HepG2 (cell line): ENCODE measurements around the gene SYNDIG1. TPM values are rescaled to one million over a fixed set of nuclear protein-coding genes. Genes with fewer than 3 reads are reported as not detected.

Experiments
- ATAC-seq: fragments of 200-7000 bp; cut with Tn5 transposase; 3 replicates; pipeline ENCODE4 v1.9.1; 2020; ENCODE audit warnings: mild to moderate bottlenecking, moderate library complexity
- BruUV-seq: library from RNA; stranded (reverse); fragments of 400-500 nt; replicated peaks from 2 replicates; lab custom pipeline; 2021; lab: Mats Ljungman, UMichigan
- CTCF ChIA-PET: fragments of 300-600 bp; formaldehyde crosslinking; extraction: SDS; loops from one replicate; lab custom pipeline; 2021; ENCODE audit warnings: low total read pairs, inconsistent platforms, low intra/inter-chr PET ratio; lab: Yijun Ruan, JAX
- POLR2A ChIA-PET: fragments of 350-600 bp; sonication (Branson Sonifier 250); formaldehyde crosslinking; loops from one replicate; lab custom pipeline; 2020; ENCODE audit warnings: antibody characterized with exemption, inconsistent platforms; lab: Yijun Ruan, JAX
- DNase-seq: peaks from one replicate; pipeline ENCODE4 v3.0.0-alpha.2; 2015; ENCODE audit warnings: low spot score
- FAIRE-seq: peaks from 3 replicates; lab custom pipeline; 2011; peaks lifted over from hg19 to GRCh38; lab: Jason Lieb, UNC
- H2AFZ ChIP-seq: one replicate; pipeline ENCODE4 v1.6.1; 2011; ENCODE audit warnings: low read length, inconsistent platforms
- H3K27ac ChIP-seq: fragments of 300-600 bp; 3 replicates; pipeline ENCODE4 v1.8.0; 2011; ENCODE audit warnings: mixed run types, mild to moderate bottlenecking, mixed read lengths, low read length, inconsistent platforms; ENCODE audit not compliant: insufficient read depth; ENCODE audit errors: extremely low read length
- H3K27me3 ChIP-seq, 2 experiments: fragments of 200-600 bp in 1 of 2; 2 replicates in 1 of 2; 3 replicates in 1 of 2; pipeline versions ENCODE4 v1.6.0 to v1.8.0; 2011; ENCODE audit warnings: low read length in 2 of 2, mild to moderate bottlenecking in 2 of 2, moderate library complexity in 2 of 2, inconsistent platforms in 1 of 2; ENCODE audit not compliant: insufficient read depth in 2 of 2, control insufficient read depth in 1 of 2
- H3K36me3 ChIP-seq, 2 experiments: fragments of 200-600 bp in 1 of 2; replicated peaks in 1 of 2; 2 replicates in 1 of 2; 3 replicates in 1 of 2; pipeline versions ENCODE4 v1.5.1 to v1.8.0; 2011; ENCODE audit warnings: low read length in 2 of 2, inconsistent platforms in 1 of 2; ENCODE audit not compliant: insufficient read depth in 2 of 2, control insufficient read depth in 1 of 2
- H3K4me1 ChIP-seq: 2 replicates; pipeline ENCODE4 v1.5.1; 2012; ENCODE audit warnings: low read length, inconsistent platforms; ENCODE audit not compliant: insufficient read depth
- H3K4me2 ChIP-seq: 2 replicates; pipeline ENCODE4 v1.6.0; 2011; ENCODE audit warnings: low read depth, low read length, inconsistent platforms
- H3K4me3 ChIP-seq, 3 experiments: fragments of 200-600 bp in 1 of 3; sonication (generic), shearing (Covaris generic) in 1 of 3; replicated peaks in 1 of 3; 2 replicates each; pipeline ENCODE4 v1.5.1; 2011 to 2016; ENCODE audit warnings: low read length in 3 of 3, inconsistent platforms in 2 of 3, low read depth in 2 of 3, mild to moderate bottlenecking in 2 of 3, control low read depth in 1 of 3, mixed read lengths in 1 of 3; ENCODE audit not compliant: insufficient read depth in 1 of 3
- H3K79me2 ChIP-seq: one replicate; pipeline ENCODE4 v1.6.1; 2011; ENCODE audit warnings: low read length, inconsistent platforms; ENCODE audit not compliant: insufficient read depth
- H3K9ac ChIP-seq: 2 replicates; pipeline ENCODE4 v1.6.0; 2011; ENCODE audit warnings: mild to moderate bottlenecking, low read depth, low read length, inconsistent platforms; ENCODE audit not compliant: insufficient read depth
- H3K9me3 ChIP-seq: 2 replicates; pipeline ENCODE4 v1.5.1; 2012; ENCODE audit warnings: mild to moderate bottlenecking, low read length
- H4K20me1 ChIP-seq: 2 replicates; pipeline ENCODE4 v1.6.0; 2011; ENCODE audit warnings: inconsistent platforms, mild to moderate bottlenecking, low read length, moderate library complexity; ENCODE audit not compliant: insufficient read depth
- HNF4A ChIP-seq: sonication (generic); formaldehyde crosslinking; IDR thresholded peaks from 2 replicates; pipeline ENCODE4 v1.4.0; 2020; ENCODE audit warnings: missing genetic modification reagents
- ZNF224 ChIP-seq: sonication (generic); formaldehyde crosslinking; IDR thresholded peaks from 2 replicates; pipeline ENCODE4 v1.5.0; 2020; ENCODE audit warnings: mild to moderate bottlenecking, missing genetic modification reagents
- ZNF713 ChIP-seq: sonication (generic); formaldehyde crosslinking; IDR thresholded peaks from 2 replicates; pipeline ENCODE4 v1.4.0; 2020; ENCODE audit warnings: mild to moderate bottlenecking, missing genetic modification reagents
- ZNF775 ChIP-seq: sonication (generic); formaldehyde crosslinking; IDR thresholded peaks from 2 replicates; pipeline ENCODE4 v1.4.0; 2020; ENCODE audit warnings: missing genetic modification reagents, mild to moderate bottlenecking, moderate library complexity, borderline replicate concordance
- WGBS: methylation state at CpG from one replicate; pipeline ENCODE4 v1.1.6; 2017; ENCODE audit warnings: low lambda C conversion rate; 5-methylcytosine and 5-hydroxymethylcytosine counted together
- in situ Hi-C: cut with HindIII; loops from 2 replicates; pipeline ENCODE4 v1.10.0; 2017; ENCODE audit warnings: low pct_unique_long_range_greater_than_20kb; ENCODE audit not compliant: extremely low pct_ligation_motif_present
- intact Hi-C: fragments of 100-400 bp; cut with micrococcal nuclease; formaldehyde crosslinking; loops from one replicate; pipeline ENCODE4 v1.10.0; 2022; ENCODE audit not compliant: unreplicated experiment
- polyA plus RNA-seq, 8 experiments: library from polyadenylated mRNA; depleted of rRNA in 3 of 8; stranded (reverse) in 7 of 8; unstranded in 1 of 8; fragments of >200 nt; fragmentation: Illumina TruSeq in 4 of 8; extraction: Trizol in 4 of 8; gene quantifications; 2 replicates each; pipeline versions ENCODE4 v1.2.1 to v1.2.3, GENCODE V29; 2011 to 2016; ENCODE audit warnings: low read depth in 4 of 8, missing spikeins in 1 of 8, mixed read lengths in 1 of 8; ENCODE audit not compliant: insufficient read depth in 1 of 8
- total RNA-seq, 5 experiments: library from RNA; depleted of rRNA; stranded (reverse); fragments of >200 nt; fragmentation: Illumina TruSeq; extraction: Trizol; gene quantifications; 2 replicates each; pipeline ENCODE4 v1.2.3, GENCODE V29; 2016; ENCODE audit warnings: low read depth in 1 of 5
- TF ChIP-seq, protein P1 (sequence below): conservative IDR thresholded peaks from 2 replicates; pipeline ENCODE4 v1.6.1; 2018; ENCODE audit warnings: missing genetic modification reagents
- TF ChIP-seq, protein P2 (sequence below): sonication (generic); formaldehyde crosslinking; IDR thresholded peaks from one replicate; pipeline ENCODE4 v1.5.1; 2020; ENCODE audit warnings: mild to moderate bottlenecking, missing genetic modification reagents; ENCODE audit errors: not compliant biosample characterization
- TF ChIP-seq, protein P3 (sequence below), 2 experiments: sonication (generic) in 1 of 2; formaldehyde crosslinking in 1 of 2; IDR thresholded peaks; 2 replicates each; pipeline versions ENCODE4 v1.6.1 to v1.9.0; 2014 to 2022; ENCODE audit warnings: antibody characterized with exemption in 1 of 2, borderline replicate concordance in 1 of 2, inconsistent platforms in 1 of 2, low read depth in 1 of 2, missing genetic modification reagents in 1 of 2

Gene SYNDIG1
- total and polyA plus RNA-seq, 2 of the 13 experiments (the other 11 are each of a cell fraction or from before 2014, with no cell fraction given): not detected

DNA sequence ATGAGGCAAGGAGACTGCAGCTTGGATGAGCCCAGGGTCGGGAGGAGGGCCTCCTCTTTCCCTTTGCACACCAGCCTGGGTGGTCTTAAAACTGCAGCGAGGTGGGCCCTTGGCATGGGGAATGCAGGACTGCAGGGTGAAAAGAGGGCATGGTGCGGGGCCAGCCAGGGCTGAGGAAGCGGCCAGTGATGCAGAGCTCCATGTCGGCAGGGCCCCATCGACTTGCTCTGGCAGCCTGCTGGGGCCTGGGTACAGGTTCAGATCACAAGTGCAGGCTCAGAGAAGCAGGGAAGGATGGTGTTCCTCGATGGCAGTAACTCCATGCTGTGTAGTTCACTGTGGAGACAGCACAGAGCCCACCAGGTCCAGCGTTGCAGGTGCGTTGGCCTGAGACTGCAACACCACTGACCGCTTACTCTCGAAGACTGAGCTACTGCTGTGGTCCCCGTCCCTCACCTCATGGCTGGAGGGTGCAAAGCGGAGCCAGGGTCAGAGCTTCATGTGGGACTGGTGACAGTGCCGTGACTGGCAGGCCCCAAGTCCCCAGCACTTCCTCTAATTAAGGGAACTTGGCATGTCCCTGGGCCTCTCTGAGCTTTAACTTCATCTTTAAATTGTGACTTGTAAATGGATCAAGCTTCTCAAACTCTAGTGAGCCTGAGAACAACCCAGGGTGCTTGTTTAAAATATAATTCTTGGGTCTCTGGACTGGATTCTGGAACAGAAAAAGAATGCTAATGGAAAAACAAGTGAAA lies 223.2 kb downstream of the SYNDIG1 start:
- H3K36me3 ChIP-seq: no peaks in the 10 kb centered on the region
- H3K4me2 ChIP-seq: no peak overlapping the region
- peaks cover 4% of the 10 kb centered on the region; the same call in 1 of the 2 replicates for H3K9me3 ChIP-seq
- no peak overlapping the region for H3K4me3 ChIP-seq
- no peak overlapping the region for H3K9ac ChIP-seq
- no peak for FAIRE-seq
- H2AFZ ChIP-seq: no peak overlapping the region
- H3K27ac ChIP-seq: no peak overlapping the region
- no peak for DNase-seq
- 26% methylated on average over 9 of the region's 14 CpGs for WGBS
- in situ Hi-C loops (no loop called here), intact Hi-C loops (no loop called here)
- CTCF ChIA-PET: no interaction called here
- H3K27me3 ChIP-seq: peaks cover 12 to 53% of the 10 kb centered on the region in 2 experiments; a peak in 3 of 5 replicates
- no peak for ATAC-seq
- no peaks in the 10 kb centered on the region for H3K79me2 ChIP-seq
- BruUV-seq: no TSS peak
- no peaks in the 10 kb centered on the region for H4K20me1 ChIP-seq
- POLR2A ChIA-PET: no interaction called here
- H3K4me1 ChIP-seq: no peaks in the 10 kb centered on the region
- TF ChIP-seq, protein P1, sequence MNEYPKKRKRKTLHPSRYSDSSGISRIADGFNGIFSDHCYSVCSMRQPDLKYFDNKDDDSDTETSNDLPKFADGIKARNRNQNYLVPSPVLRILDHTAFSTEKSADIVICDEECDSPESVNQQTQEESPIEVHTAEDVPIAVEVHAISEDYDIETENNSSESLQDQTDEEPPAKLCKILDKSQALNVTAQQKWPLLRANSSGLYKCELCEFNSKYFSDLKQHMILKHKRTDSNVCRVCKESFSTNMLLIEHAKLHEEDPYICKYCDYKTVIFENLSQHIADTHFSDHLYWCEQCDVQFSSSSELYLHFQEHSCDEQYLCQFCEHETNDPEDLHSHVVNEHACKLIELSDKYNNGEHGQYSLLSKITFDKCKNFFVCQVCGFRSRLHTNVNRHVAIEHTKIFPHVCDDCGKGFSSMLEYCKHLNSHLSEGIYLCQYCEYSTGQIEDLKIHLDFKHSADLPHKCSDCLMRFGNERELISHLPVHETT (CRISPR knock-in tag): no peak
- TF ChIP-seq, protein P2, sequence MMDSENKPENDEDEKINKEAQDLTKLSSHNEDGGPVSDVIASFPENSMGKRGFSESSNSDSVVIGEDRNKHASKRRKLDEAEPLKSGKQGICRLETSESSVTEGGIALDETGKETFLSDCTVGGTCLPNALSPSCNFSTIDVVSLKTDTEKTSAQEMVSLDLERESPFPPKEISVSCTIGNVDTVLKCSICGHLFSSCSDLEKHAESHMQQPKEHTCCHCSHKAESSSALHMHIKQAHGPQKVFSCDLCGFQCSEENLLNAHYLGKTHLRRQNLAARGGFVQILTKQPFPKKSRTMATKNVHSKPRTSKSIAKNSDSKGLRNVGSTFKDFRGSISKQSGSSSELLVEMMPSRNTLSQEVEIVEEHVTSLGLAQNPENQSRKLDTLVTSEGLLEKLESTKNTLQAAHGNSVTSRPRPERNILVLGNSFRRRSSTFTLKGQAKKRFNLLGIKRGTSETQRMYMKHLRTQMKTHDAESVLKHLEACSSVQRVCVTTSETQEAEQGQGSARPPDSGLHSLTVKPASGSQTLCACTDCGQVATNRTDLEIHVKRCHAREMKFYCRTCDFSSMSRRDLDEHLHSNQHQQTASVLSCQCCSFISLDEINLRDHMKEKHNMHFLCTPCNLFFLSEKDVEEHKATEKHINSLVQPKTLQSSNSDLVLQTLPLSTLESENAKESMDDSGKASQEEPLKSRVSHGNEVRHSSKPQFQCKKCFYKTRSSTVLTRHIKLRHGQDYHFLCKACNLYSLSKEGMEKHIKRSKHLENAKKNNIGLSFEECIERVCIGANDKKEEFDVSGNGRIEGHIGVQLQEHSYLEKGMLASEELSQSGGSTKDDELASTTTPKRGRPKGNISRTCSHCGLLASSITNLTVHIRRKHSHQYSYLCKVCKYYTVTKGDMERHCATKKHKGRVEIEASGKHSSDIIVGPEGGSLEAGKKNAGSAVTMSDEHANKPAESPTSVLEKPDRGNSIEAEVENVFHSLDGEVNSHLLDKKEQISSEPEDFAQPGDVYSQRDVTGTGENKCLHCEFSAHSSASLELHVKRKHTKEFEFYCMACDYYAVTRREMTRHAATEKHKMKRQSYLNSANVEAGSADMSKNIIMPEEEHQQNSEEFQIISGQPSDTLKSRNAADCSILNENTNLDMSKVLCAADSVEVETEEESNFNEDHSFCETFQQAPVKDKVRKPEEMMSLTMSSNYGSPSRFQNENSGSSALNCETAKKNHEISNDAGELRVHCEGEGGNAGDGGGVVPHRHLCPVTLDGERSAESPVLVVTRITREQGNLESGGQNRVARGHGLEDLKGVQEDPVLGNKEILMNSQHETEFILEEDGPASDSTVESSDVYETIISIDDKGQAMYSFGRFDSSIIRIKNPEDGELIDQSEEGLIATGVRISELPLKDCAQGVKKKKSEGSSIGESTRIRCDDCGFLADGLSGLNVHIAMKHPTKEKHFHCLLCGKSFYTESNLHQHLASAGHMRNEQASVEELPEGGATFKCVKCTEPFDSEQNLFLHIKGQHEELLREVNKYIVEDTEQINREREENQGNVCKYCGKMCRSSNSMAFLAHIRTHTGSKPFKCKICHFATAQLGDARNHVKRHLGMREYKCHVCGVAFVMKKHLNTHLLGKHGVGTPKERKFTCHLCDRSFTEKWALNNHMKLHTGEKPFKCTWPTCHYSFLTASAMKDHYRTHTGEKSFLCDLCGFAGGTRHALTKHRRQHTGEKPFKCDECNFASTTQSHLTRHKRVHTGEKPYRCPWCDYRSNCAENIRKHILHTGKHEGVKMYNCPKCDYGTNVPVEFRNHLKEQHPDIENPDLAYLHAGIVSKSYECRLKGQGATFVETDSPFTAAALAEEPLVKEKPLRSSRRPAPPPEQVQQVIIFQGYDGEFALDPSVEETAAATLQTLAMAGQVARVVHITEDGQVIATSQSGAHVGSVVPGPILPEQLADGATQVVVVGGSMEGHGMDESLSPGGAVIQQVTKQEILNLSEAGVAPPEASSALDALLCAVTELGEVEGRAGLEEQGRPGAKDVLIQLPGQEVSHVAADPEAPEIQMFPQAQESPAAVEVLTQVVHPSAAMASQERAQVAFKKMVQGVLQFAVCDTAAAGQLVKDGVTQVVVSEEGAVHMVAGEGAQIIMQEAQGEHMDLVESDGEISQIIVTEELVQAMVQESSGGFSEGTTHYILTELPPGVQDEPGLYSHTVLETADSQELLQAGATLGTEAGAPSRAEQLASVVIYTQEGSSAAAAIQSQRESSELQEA (CRISPR knock-in tag): no peak
- TF ChIP-seq HNF4A (no peak), ZNF713 (CRISPR knock-in tag) (no peak), ZNF775 (CRISPR knock-in tag) (no peak), ZNF224 (CRISPR knock-in tag) (no peak)
- TF ChIP-seq, protein P3, sequence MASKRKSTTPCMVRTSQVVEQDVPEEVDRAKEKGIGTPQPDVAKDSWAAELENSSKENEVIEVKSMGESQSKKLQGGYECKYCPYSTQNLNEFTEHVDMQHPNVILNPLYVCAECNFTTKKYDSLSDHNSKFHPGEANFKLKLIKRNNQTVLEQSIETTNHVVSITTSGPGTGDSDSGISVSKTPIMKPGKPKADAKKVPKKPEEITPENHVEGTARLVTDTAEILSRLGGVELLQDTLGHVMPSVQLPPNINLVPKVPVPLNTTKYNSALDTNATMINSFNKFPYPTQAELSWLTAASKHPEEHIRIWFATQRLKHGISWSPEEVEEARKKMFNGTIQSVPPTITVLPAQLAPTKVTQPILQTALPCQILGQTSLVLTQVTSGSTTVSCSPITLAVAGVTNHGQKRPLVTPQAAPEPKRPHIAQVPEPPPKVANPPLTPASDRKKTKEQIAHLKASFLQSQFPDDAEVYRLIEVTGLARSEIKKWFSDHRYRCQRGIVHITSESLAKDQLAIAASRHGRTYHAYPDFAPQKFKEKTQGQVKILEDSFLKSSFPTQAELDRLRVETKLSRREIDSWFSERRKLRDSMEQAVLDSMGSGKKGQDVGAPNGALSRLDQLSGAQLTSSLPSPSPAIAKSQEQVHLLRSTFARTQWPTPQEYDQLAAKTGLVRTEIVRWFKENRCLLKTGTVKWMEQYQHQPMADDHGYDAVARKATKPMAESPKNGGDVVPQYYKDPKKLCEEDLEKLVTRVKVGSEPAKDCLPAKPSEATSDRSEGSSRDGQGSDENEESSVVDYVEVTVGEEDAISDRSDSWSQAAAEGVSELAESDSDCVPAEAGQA (IDR thresholded peaks at IDR 0.05; ENCODE audit: low read depth): no peak
- TF ChIP-seq, protein P3 (CRISPR knock-in tag; IDR thresholded peaks at IDR 0.05; ENCODE audit: borderline replicate concordance): no peak
